Measurements from ENCODE around the gene CPXM2. TPM values are rescaled to one million over a fixed set of nuclear protein-coding genes. Genes with fewer than 3 reads are reported as not detected.

Gene CPXM2
- polyA plus RNA-seq, 1 of the 3 experiments (the other 2 are of a cell fraction): not detected

DNA sequence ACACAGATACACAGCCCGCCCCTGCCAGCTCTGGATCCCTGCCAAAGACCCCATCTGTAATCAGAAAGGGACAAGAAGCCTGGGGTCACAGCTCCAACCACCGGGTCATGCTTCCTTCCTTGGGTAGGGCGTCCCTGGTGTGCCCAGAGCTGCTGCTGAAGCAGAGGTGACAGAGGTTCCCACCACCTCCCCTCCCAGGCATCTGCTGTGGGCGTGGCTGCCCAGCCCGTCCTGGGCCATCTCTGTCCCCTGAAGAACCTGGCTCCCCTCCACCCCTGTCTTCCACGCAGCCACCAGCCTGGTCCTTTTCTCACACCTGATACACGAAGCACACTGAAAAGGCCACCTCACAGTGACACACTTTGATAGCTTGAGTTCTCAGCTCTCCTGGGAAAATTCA is 38.2 kb upstream of the CPXM2 start:
- no peaks in the 10 kb centered on the region for H3K9me3 ChIP-seq
- no peaks in the 10 kb centered on the region for H3K36me3 ChIP-seq (replicated peaks in 1 of 2; ENCODE audit: control insufficient read depth in 1 of 2, insufficient read depth in 2 of 2, low read length in 1 of 2)
- H3K4me1 ChIP-seq (ENCODE audit: control insufficient read depth in 1 of 2, insufficient read depth in 2 of 2, low read depth in 1 of 2, low read length in 1 of 2): no peaks in the 10 kb centered on the region; a peak in 1 of 4 replicates
- TF ChIP-seq, protein P1, sequence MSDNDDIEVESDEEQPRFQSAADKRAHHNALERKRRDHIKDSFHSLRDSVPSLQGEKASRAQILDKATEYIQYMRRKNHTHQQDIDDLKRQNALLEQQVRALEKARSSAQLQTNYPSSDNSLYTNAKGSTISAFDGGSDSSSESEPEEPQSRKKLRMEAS (IDR thresholded peaks at IDR 0.05; ENCODE audit: low read depth): no peak
- TF ChIP-seq GATA2 (CRISPR knock-in tag; IDR thresholded peaks at IDR 0.05) (no peak), NFIC (IDR thresholded peaks at IDR 0.05; ENCODE audit: borderline replicate concordance) (no peak), ELF1 (IDR thresholded peaks at IDR 0.05) (no peak), MEF2A (IDR thresholded peaks at IDR 0.05; ENCODE audit: borderline replicate concordance, low read depth) (no peak), RXRA (IDR thresholded peaks at IDR 0.05; ENCODE audit: borderline replicate concordance, low read depth) (no peak), CHD2 (IDR thresholded peaks at IDR 0.05; ENCODE audit: low read length, partially characterized antibody) (no peak), FOSL2 (IDR thresholded peaks at IDR 0.05; ENCODE audit: borderline replicate concordance, low read depth) (no peak), RCOR1 (IDR thresholded peaks at IDR 0.05; ENCODE audit: low read length) (no peak), POLR2AphosphoS5 (IDR thresholded peaks at IDR 0.05; ENCODE audit: low read depth, low read length) (no peak)
- TF ChIP-seq, protein P2, sequence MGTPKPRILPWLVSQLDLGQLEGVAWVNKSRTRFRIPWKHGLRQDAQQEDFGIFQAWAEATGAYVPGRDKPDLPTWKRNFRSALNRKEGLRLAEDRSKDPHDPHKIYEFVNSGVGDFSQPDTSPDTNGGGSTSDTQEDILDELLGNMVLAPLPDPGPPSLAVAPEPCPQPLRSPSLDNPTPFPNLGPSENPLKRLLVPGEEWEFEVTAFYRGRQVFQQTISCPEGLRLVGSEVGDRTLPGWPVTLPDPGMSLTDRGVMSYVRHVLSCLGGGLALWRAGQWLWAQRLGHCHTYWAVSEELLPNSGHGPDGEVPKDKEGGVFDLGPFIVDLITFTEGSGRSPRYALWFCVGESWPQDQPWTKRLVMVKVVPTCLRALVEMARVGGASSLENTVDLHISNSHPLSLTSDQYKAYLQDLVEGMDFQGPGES (IDR thresholded peaks at IDR 0.05; ENCODE audit: low read depth, low read length): no peak
- TF ChIP-seq, protein P3, sequence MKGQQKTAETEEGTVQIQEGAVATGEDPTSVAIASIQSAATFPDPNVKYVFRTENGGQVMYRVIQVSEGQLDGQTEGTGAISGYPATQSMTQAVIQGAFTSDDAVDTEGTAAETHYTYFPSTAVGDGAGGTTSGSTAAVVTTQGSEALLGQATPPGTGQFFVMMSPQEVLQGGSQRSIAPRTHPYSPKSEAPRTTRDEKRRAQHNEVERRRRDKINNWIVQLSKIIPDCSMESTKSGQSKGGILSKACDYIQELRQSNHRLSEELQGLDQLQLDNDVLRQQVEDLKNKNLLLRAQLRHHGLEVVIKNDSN (IDR thresholded peaks at IDR 0.05; ENCODE audit: borderline replicate concordance, low read depth): no peak
- TF ChIP-seq, protein P4, sequence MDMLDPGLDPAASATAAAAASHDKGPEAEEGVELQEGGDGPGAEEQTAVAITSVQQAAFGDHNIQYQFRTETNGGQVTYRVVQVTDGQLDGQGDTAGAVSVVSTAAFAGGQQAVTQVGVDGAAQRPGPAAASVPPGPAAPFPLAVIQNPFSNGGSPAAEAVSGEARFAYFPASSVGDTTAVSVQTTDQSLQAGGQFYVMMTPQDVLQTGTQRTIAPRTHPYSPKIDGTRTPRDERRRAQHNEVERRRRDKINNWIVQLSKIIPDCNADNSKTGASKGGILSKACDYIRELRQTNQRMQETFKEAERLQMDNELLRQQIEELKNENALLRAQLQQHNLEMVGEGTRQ (IDR thresholded peaks at IDR 0.05; ENCODE audit: borderline replicate concordance, low read depth, low read length): no peak
- TF ChIP-seq, protein P5, sequence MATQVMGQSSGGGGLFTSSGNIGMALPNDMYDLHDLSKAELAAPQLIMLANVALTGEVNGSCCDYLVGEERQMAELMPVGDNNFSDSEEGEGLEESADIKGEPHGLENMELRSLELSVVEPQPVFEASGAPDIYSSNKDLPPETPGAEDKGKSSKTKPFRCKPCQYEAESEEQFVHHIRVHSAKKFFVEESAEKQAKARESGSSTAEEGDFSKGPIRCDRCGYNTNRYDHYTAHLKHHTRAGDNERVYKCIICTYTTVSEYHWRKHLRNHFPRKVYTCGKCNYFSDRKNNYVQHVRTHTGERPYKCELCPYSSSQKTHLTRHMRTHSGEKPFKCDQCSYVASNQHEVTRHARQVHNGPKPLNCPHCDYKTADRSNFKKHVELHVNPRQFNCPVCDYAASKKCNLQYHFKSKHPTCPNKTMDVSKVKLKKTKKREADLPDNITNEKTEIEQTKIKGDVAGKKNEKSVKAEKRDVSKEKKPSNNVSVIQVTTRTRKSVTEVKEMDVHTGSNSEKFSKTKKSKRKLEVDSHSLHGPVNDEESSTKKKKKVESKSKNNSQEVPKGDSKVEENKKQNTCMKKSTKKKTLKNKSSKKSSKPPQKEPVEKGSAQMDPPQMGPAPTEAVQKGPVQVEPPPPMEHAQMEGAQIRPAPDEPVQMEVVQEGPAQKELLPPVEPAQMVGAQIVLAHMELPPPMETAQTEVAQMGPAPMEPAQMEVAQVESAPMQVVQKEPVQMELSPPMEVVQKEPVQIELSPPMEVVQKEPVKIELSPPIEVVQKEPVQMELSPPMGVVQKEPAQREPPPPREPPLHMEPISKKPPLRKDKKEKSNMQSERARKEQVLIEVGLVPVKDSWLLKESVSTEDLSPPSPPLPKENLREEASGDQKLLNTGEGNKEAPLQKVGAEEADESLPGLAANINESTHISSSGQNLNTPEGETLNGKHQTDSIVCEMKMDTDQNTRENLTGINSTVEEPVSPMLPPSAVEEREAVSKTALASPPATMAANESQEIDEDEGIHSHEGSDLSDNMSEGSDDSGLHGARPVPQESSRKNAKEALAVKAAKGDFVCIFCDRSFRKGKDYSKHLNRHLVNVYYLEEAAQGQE (IDR thresholded peaks at IDR 0.05; ENCODE audit: low read depth, low read length): no peak
- no peak overlapping the region for H3K4me3 ChIP-seq (ENCODE audit: low read depth in 2 of 2, low read length in 1 of 2)
- H3K9me2 ChIP-seq: no peaks in the 10 kb centered on the region
- no peaks in the 10 kb centered on the region for H3F3A ChIP-seq (replicated peaks; ENCODE audit: insufficient read depth)
- no peak overlapping the region for H3K9ac ChIP-seq
- WGBS (ENCODE audit: low lambda C conversion rate): 2% methylated on average over 7 of the region's 7 CpGs
- H3K27ac ChIP-seq (ENCODE audit: low read depth in 2 of 2, low read length in 1 of 2): no peak overlapping the region
- DNase-seq: no peak
- H3K79me2 ChIP-seq (ENCODE audit: insufficient read depth): no peaks in the 10 kb centered on the region
- no peaks in the 10 kb centered on the region for H3K27me3 ChIP-seq (ENCODE audit: insufficient read depth)
- POLR2A ChIA-PET: no interaction called here
- no peak overlapping the region for H3K4me2 ChIP-seq
- CTCF ChIA-PET: no interaction called here
- no peaks in the 10 kb centered on the region for H4K20me1 ChIP-seq (ENCODE audit: insufficient read depth)
- H2AFZ ChIP-seq (ENCODE audit: low read depth): no peak overlapping the region

Measured in SK-N-SH (cell line).